NCI-H524 (cell line): ENCODE data around the gene PRSS33.
A peak's percentile ranks its signal among the peaks of the same experiment; 100 is the strongest.

Experiments
- DNase-seq, 2 experiments: peaks; one replicate each; lab custom pipeline; 2025; lab: John Stamatoyannopoulos, UW

The PRSS33 gene

GRCh38 chr16:2799205-2799858, 12.0 kb upstream of the PRSS33 start:
- DNase-seq, result no peak

GRCh38 chr16:2798723-2799204, 11.4 kb upstream of the PRSS33 start:
- DNase-seq, result no peak

- no peak for DNase-seq
Observed at GRCh38 chr16:2795395-2796143, 8.2 kb upstream of the PRSS33 start.

GRCh38 chr16:2792940-2793339, 5.6 kb upstream of the PRSS33 start:
- DNase-seq, result no peak

GRCh38 chr16:2791174-2791573, 3.8 kb upstream of the PRSS33 start:
- DNase-seq, result no peak

- no peak for DNase-seq
Observed at GRCh38 chr16:2790631-2791030, 3.3 kb upstream of the PRSS33 start.

- DNase-seq, result no peak
Observed at GRCh38 chr16:2787961-2788360, 601 bp upstream of the PRSS33 start.

GRCh38 chr16:2786826-2787151, 571 bp downstream of the PRSS33 start:
- no peak for DNase-seq

- peak; percentile 19 to 27 for DNase-seq
Observed at GRCh38 chr16:2786061-2786825, 1.1 kb downstream of the PRSS33 start.

GRCh38 chr16:2785101-2785991, 2.0 kb downstream of the PRSS33 start:
- DNase-seq, result peak in 1 of 2 experiments; percentile 32

- DNase-seq, result no peak
Observed at GRCh38 chr16:2784358-2785100, 2.8 kb downstream of the PRSS33 start.

GRCh38 chr16:2783581-2784357, 3.6 kb downstream of the PRSS33 start:
- DNase-seq, result no peak

GRCh38 chr16:2782583-2783351, 4.6 kb downstream of the PRSS33 start:
- no peak for DNase-seq

- no peak for DNase-seq
Observed at GRCh38 chr16:2779978-2780898, 7.1 kb downstream of the PRSS33 start.

- DNase-seq, result no peak
Observed at GRCh38 chr16:2779151-2779920, 8.0 kb downstream of the PRSS33 start.

- no peak for DNase-seq
Observed at GRCh38 chr16:2778630-2778958, 8.8 kb downstream of the PRSS33 start.

- no peak for DNase-seq
Observed at GRCh38 chr16:2777903-2778629, 9.3 kb downstream of the PRSS33 start.
